Amygdala (tissue), 56 donors: ENCODE results near the gene TPP1.

Source experiments
- DNase-seq, 56 donors: peaks; one replicate each; lab custom pipeline; 2025; lab: John Stamatoyannopoulos, UW

TPP1 gene

GRCh38 chr11:6619004-6619745 lies at the start of gene TPP1:
Gene TPP1, minus strand, starts transcription at chr11:6619422. Its CDS starts 22 bp downstream, at chr11:6619400.
- DNase-seq = peak; percentile 48 to 99 (median 92)

- no peak for DNase-seq
Measured at GRCh38 chr11:6667733-6668374, 48.6 kb upstream of the TPP1 start.

GRCh38 chr11:6666302-6667183 lies 47.3 kb upstream of the TPP1 start:
- no peak for DNase-seq

- DNase-seq = no peak
Measured at GRCh38 chr11:6664551-6664950, 45.3 kb upstream of the TPP1 start.

- DNase-seq = no peak
Measured at GRCh38 chr11:6663794-6664469, 44.7 kb upstream of the TPP1 start.

GRCh38 chr11:6660712-6661111 lies 41.5 kb upstream of the TPP1 start:
- DNase-seq = no peak

GRCh38 chr11:6658647-6659046 lies 39.4 kb upstream of the TPP1 start:
- DNase-seq = no peak

- no peak for DNase-seq
Measured at GRCh38 chr11:6657346-6657745, 38.1 kb upstream of the TPP1 start.

GRCh38 chr11:6656936-6657335 lies 37.7 kb upstream of the TPP1 start:
- no peak for DNase-seq

GRCh38 chr11:6656584-6656915 lies 37.3 kb upstream of the TPP1 start:
- DNase-seq = no peak

- DNase-seq = peak in 2 of 56 donors; percentile 8 to 20
Measured at GRCh38 chr11:6655790-6656583, 36.8 kb upstream of the TPP1 start, which contains the start of gene DCHS1. Gene DCHS1, minus strand, starts transcription at chr11:6655809. Its CDS starts 14,196 bp downstream, at chr11:6641613.

GRCh38 chr11:6655020-6655789 lies 36.0 kb upstream of the TPP1 start:
- DNase-seq = peak in 8 of 56 donors; percentile 34 to 80 (median 50)

- DNase-seq = peak in 23 of 56 donors; percentile 20 to 80 (median 51)
Measured at GRCh38 chr11:6654281-6655019, 35.2 kb upstream of the TPP1 start.

GRCh38 chr11:6653656-6654055 lies 34.4 kb upstream of the TPP1 start:
- no peak for DNase-seq

GRCh38 chr11:6653097-6653496 lies 33.9 kb upstream of the TPP1 start:
- DNase-seq = no peak

GRCh38 chr11:6652182-6652581 lies 33.0 kb upstream of the TPP1 start:
- no peak for DNase-seq

- no peak for DNase-seq
Measured at GRCh38 chr11:6650980-6651379, 31.8 kb upstream of the TPP1 start.

- DNase-seq = no peak
Measured at GRCh38 chr11:6650104-6650503, 30.9 kb upstream of the TPP1 start.
